ENCODE results near the gene FEM1A. TPM values are rescaled to one million over a fixed set of nuclear protein-coding genes. Genes with fewer than 3 reads are reported as not detected.
"Not testable (repeated sequence)": the region's sequence is repeated elsewhere in the genome, so short reads cannot be mapped to it uniquely, and the experiment has no call there.

The FEM1A gene
- total RNA-seq (ENCODE audit: low replicate concordance): 5.8 and 8.8 TPM in 2 replicates

- DNase-seq (ENCODE audit: low read depth): peak; percentile 100
- TF ChIP-seq CTCF (IDR thresholded peaks at IDR 0.05; ENCODE audit: insufficient read depth, low read length): peak; percentile 98
- peak within 1 kb of the TSS; percentile 77 for H3K4me3 ChIP-seq (ENCODE audit: low read depth, low read length)
Measured at GRCh38 chr19:4791183-4792018, at the start of gene FEM1A. Gene FEM1A (plus strand): TSS chr19:4791734. CDS start chr19:4791855, 121 bp downstream.

GRCh38 chr19:4742723-4743646 lies 48.5 kb upstream of the FEM1A start:
- H3K4me3 ChIP-seq (ENCODE audit: low read depth, low read length): no peak overlapping the region
- TF ChIP-seq CTCF (IDR thresholded peaks at IDR 0.05; ENCODE audit: insufficient read depth, low read length): no peak
- DNase-seq (ENCODE audit: low read depth): no peak

GRCh38 chr19:4744451-4745174 lies 46.9 kb upstream of the FEM1A start:
- DNase-seq (ENCODE audit: low read depth): peak; percentile 95
- no peak overlapping the region for H3K4me3 ChIP-seq (ENCODE audit: low read depth, low read length)
- no peak for TF ChIP-seq CTCF (IDR thresholded peaks at IDR 0.05; ENCODE audit: insufficient read depth, low read length)

- H3K4me3 ChIP-seq (ENCODE audit: low read depth, low read length); DNase-seq (ENCODE audit: low read depth): not testable (repeated sequence)
Measured at GRCh38 chr19:4745175-4745574, 46.4 kb upstream of the FEM1A start.

- H3K4me3 ChIP-seq (ENCODE audit: low read depth, low read length): no peak overlapping the region
- DNase-seq (ENCODE audit: low read depth): no peak
- no peak for TF ChIP-seq CTCF (IDR thresholded peaks at IDR 0.05; ENCODE audit: insufficient read depth, low read length)
Measured at GRCh38 chr19:4745986-4746385, 45.5 kb upstream of the FEM1A start.

- DNase-seq (ENCODE audit: low read depth): no peak
- TF ChIP-seq CTCF (IDR thresholded peaks at IDR 0.05; ENCODE audit: insufficient read depth, low read length): no peak
- no peak overlapping the region for H3K4me3 ChIP-seq (ENCODE audit: low read depth, low read length)
Measured at GRCh38 chr19:4748185-4748584, 43.3 kb upstream of the FEM1A start.

Data from fibroblast of the aortic adventitia (primary cell).